Smooth muscle cell (in vitro differentiated cells): ENCODE data around the gene WDR76. TPM values are rescaled to one million over a fixed set of nuclear protein-coding genes. Genes with fewer than 3 reads are reported as not detected.

Experiments
- DNase-seq: peaks from one replicate; lab custom pipeline; 2025; ENCODE audit not compliant: unreplicated experiment; lab: John Stamatoyannopoulos, UW
- H2AFZ ChIP-seq: fragments of 200-600 bp; sonication (generic); 2 replicates; pipeline ENCODE4 v1.6.0; 2016; ENCODE audit warnings: antibody characterized with exemption, low read depth, mild to moderate bottlenecking
- H3F3A ChIP-seq: fragments of 200-600 bp; sonication (generic); 2 replicates; pipeline ENCODE4 v1.6.0; 2017; ENCODE audit warnings: antibody characterized with exemption, low read depth
- H3K27ac ChIP-seq: fragments of 200-600 bp; sonication (generic); 2 replicates; pipeline ENCODE4 v1.5.1; 2016; ENCODE audit warnings: low read depth, mild to moderate bottlenecking
- H3K27me3 ChIP-seq: fragments of 200-600 bp; sonication (generic); 2 replicates; pipeline ENCODE4 v1.6.1; 2016; ENCODE audit warnings: low read depth, mild to moderate bottlenecking
- H3K36me3 ChIP-seq: fragments of 200-600 bp; sonication (generic); 2 replicates; pipeline ENCODE4 v1.5.1; 2016; ENCODE audit warnings: low read depth
- H3K4me1 ChIP-seq: fragments of 200-600 bp; sonication (generic); 2 replicates; pipeline ENCODE4 v1.5.1; 2016; ENCODE audit warnings: low read depth
- H3K4me2 ChIP-seq: fragments of 200-600 bp; sonication (generic); 2 replicates; pipeline ENCODE4 v1.6.0; 2016; ENCODE audit warnings: mild to moderate bottlenecking
- H3K4me3 ChIP-seq: fragments of 200-600 bp; sonication (generic); 2 replicates; pipeline ENCODE4 v1.5.1; 2016; ENCODE audit warnings: mild to moderate bottlenecking
- H3K79me2 ChIP-seq: fragments of 200-600 bp; sonication (generic); 2 replicates; pipeline ENCODE4 v1.6.0; 2016; ENCODE audit warnings: low read depth, mild to moderate bottlenecking
- H3K9ac ChIP-seq: fragments of 200-600 bp; sonication (generic); 2 replicates; pipeline ENCODE4 v1.6.0; 2016; ENCODE audit warnings: low read depth
- H3K9me3 ChIP-seq: fragments of 200-600 bp; sonication (generic); replicated peaks from 2 replicates; pipeline ENCODE4 v1.5.1; 2016; ENCODE audit warnings: low read depth
- H4K20me1 ChIP-seq: fragments of 200-600 bp; sonication (generic); 2 replicates; pipeline ENCODE4 v1.6.0; 2016; ENCODE audit warnings: low read depth
- CTCF ChIP-seq: fragments of 200-600 bp; sonication (generic); IDR thresholded peaks from 2 replicates; pipeline ENCODE4 v1.5.1; 2017; ENCODE audit warnings: borderline replicate concordance, mild to moderate bottlenecking, antibody characterized with exemption; ENCODE audit not compliant: insufficient read depth, poor library complexity, severe bottlenecking
- WGBS: methylation state at CpG from one replicate; pipeline ENCODE4 v1.1.7; 2016; ENCODE audit warnings: low lambda C conversion rate; 5-methylcytosine and 5-hydroxymethylcytosine counted together
- polyA plus RNA-seq: library from polyadenylated mRNA; unstranded; fragments of >200 nt; fragmentation: Nextera tagmentation; extraction: Ambion mirVana; gene quantifications from 2 replicates; pipeline ENCODE4 v1.2.1, GENCODE V29; 2016
- total RNA-seq: library from RNA; depleted of rRNA; stranded (reverse); fragments of >200 nt; gene quantifications from 2 replicates; pipeline ENCODE4 v1.2.3, GENCODE V29; 2014

Gene WDR76
- total and polyA plus RNA-seq, 2 experiments from 2014 or later, result 3.4 to 9.8 TPM

- WGBS, result 98% methylated on average over 2 of the region's 2 CpGs
- no peak overlapping the region for H3K4me2 ChIP-seq
These were observed 45.0 kb downstream of the WDR76 start for GRCh38 chr15:43871835-43872234.

GRCh38 chr15:43872416-43873020 lies 45.7 kb downstream of the WDR76 start:
- H3F3A ChIP-seq, result no peaks in the 10 kb centered on the region
- H4K20me1 ChIP-seq, result no peaks in the 10 kb centered on the region
- peak; percentile 3 for DNase-seq
- TF ChIP-seq CTCF, result peak; percentile 75
- H3K9me3 ChIP-seq, result no peaks in the 10 kb centered on the region
- H3K79me2 ChIP-seq, result no peaks in the 10 kb centered on the region
- no peak overlapping the region for H3K27ac ChIP-seq
- no peak overlapping the region for H2AFZ ChIP-seq
- H3K36me3 ChIP-seq, result no peaks in the 10 kb centered on the region
- H3K9ac ChIP-seq, result no peak overlapping the region
- no peak overlapping the region for H3K4me3 ChIP-seq
- H3K4me1 ChIP-seq, result no peaks in the 10 kb centered on the region
- no peaks in the 10 kb centered on the region for H3K27me3 ChIP-seq
- no peak overlapping the region for H3K4me2 ChIP-seq
- WGBS, result 64% methylated on average over 6 of the region's 6 CpGs

More at GRCh38 chr15:43871835-43872234, 45.0 kb downstream of the WDR76 start:
- Histone ChIP-seq H3K9ac (no peak overlapping the region), H3F3A (no peaks in the 10 kb centered on the region), H3K27me3 (no peaks in the 10 kb centered on the region), H3K9me3 (no peaks in the 10 kb centered on the region), H3K4me3 (no peak overlapping the region), H4K20me1 (no peaks in the 10 kb centered on the region), H3K4me1 (no peaks in the 10 kb centered on the region), H3K27ac (no peak overlapping the region), H2AFZ (no peak overlapping the region), H3K36me3 (no peaks in the 10 kb centered on the region), H3K79me2 (no peaks in the 10 kb centered on the region)
- TF ChIP-seq CTCF, result no peak
- DNase-seq, result no peak

- no peaks in the 10 kb centered on the region for H4K20me1 ChIP-seq
- peaks cover 8% of the 10 kb centered on the region for H3F3A ChIP-seq
- no peak overlapping the region for H3K27ac ChIP-seq
- H3K27me3 ChIP-seq, result no peaks in the 10 kb centered on the region
- H2AFZ ChIP-seq, result no peak overlapping the region
- no peak overlapping the region for H3K9ac ChIP-seq
- no peak for DNase-seq
- H3K4me1 ChIP-seq, result no peaks in the 10 kb centered on the region
- no peaks in the 10 kb centered on the region for H3K36me3 ChIP-seq
- TF ChIP-seq CTCF, result no peak
- H3K9me3 ChIP-seq, result no peaks in the 10 kb centered on the region
- no peaks in the 10 kb centered on the region for H3K79me2 ChIP-seq
- no peak overlapping the region for H3K4me3 ChIP-seq
- H3K4me2 ChIP-seq, result no peak overlapping the region
- WGBS, result 95% methylated on average over 10 of the region's 10 CpGs
These were observed 46.8 kb downstream of the WDR76 start for GRCh38 chr15:43873651-43874050.

GRCh38 chr15:43876872-43877271 lies 50.1 kb downstream of the WDR76 start:
- peaks cover 7% of the 10 kb centered on the region for H3K4me1 ChIP-seq
- no peak overlapping the region for H2AFZ ChIP-seq
- no peaks in the 10 kb centered on the region for H3K79me2 ChIP-seq
- H3K9me3 ChIP-seq, result no peaks in the 10 kb centered on the region
- no peak for DNase-seq
- H3K4me3 ChIP-seq, result no peak overlapping the region
- WGBS, result 95% methylated on average over 3 of the region's 3 CpGs
- no peaks in the 10 kb centered on the region for H3K36me3 ChIP-seq
- H4K20me1 ChIP-seq, result no peaks in the 10 kb centered on the region
- no peak overlapping the region for H3K9ac ChIP-seq
- no peak for TF ChIP-seq CTCF
- no peak overlapping the region for H3K27ac ChIP-seq
- no peaks in the 10 kb centered on the region for H3K27me3 ChIP-seq
- H3F3A ChIP-seq, result peaks cover 13% of the 10 kb centered on the region
- H3K4me2 ChIP-seq, result no peak overlapping the region
